NB4 (cell line): Measurements from ENCODE around the gene AZIN2.

Experiments used
- CTCF ChIP-seq: IDR thresholded peaks from one replicate; pipeline ENCODE4 v1.5.1; 2012; ENCODE audit warnings: low read depth, low read length
- MAX ChIP-seq: IDR thresholded peaks from 2 replicates; pipeline ENCODE4 v1.6.1; 2011; ENCODE audit warnings: low read depth, low read length
- MYC ChIP-seq: IDR thresholded peaks from 2 replicates; pipeline ENCODE4 v1.6.1; 2011; ENCODE audit warnings: low read depth, low read length
- POLR2A ChIP-seq: IDR thresholded peaks from 2 replicates; pipeline ENCODE4 v1.6.1; 2011; ENCODE audit warnings: mild to moderate bottlenecking; ENCODE audit not compliant: insufficient read length; ENCODE audit errors: extremely low read depth

GRCh38 chr1:33047839-33048305 is 33.1 kb upstream of the AZIN2 start:
- TF ChIP-seq CTCF (no peak), POLR2A (no peak), MYC (no peak), MAX (no peak)
